BE2C (cell line): ENCODE data around the gene CCDC57.

Source experiments
- DNase-seq: peaks from one replicate; pipeline ENCODE4 v3.0.0-alpha.2; 2020
- H3K27me3 ChIP-seq: fragments of 250-450 bp; sonication (Bioruptor Pico); 2 replicates; pipeline ENCODE4 v1.5.1; 2020; ENCODE audit warnings: mild to moderate bottlenecking
- H3K36me3 ChIP-seq: fragments of 250-450 bp; sonication (Bioruptor Pico); 2 replicates; pipeline ENCODE4 v1.5.1; 2020; ENCODE audit warnings: mild to moderate bottlenecking
- H3K4me1 ChIP-seq: fragments of 250-450 bp; sonication (Bioruptor Pico); 2 replicates; pipeline ENCODE4 v1.5.1; 2020
- H3K4me3 ChIP-seq: 2 replicates; pipeline ENCODE4 v1.5.1; 2011; ENCODE audit warnings: low read depth, low read length
- H3K9me3 ChIP-seq: fragments of 250-450 bp; sonication (Bioruptor Pico); 2 replicates; pipeline ENCODE4 v1.5.1; 2020
- TF ChIP-seq, protein P1 (sequence below): IDR thresholded peaks from 2 replicates; pipeline ENCODE4 v1.5.1; 2012; ENCODE audit warnings: mild to moderate bottlenecking, low read depth, low read length

Gene CCDC57

GRCh38 chr17:82128287-82128686 lies 84.4 kb downstream of the CCDC57 start:
- Histone ChIP-seq H3K4me3 (no peak overlapping the region), H3K4me1 (no peaks in the 10 kb centered on the region), H3K27me3 (no peaks in the 10 kb centered on the region), H3K9me3 (no peaks in the 10 kb centered on the region), H3K36me3 (peaks cover 11% of the 10 kb centered on the region)
- TF ChIP-seq, protein P1, sequence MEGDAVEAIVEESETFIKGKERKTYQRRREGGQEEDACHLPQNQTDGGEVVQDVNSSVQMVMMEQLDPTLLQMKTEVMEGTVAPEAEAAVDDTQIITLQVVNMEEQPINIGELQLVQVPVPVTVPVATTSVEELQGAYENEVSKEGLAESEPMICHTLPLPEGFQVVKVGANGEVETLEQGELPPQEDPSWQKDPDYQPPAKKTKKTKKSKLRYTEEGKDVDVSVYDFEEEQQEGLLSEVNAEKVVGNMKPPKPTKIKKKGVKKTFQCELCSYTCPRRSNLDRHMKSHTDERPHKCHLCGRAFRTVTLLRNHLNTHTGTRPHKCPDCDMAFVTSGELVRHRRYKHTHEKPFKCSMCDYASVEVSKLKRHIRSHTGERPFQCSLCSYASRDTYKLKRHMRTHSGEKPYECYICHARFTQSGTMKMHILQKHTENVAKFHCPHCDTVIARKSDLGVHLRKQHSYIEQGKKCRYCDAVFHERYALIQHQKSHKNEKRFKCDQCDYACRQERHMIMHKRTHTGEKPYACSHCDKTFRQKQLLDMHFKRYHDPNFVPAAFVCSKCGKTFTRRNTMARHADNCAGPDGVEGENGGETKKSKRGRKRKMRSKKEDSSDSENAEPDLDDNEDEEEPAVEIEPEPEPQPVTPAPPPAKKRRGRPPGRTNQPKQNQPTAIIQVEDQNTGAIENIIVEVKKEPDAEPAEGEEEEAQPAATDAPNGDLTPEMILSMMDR: no peak
- no peak for DNase-seq

GRCh38 chr17:82127704-82128103 lies 84.9 kb downstream of the CCDC57 start:
- Histone ChIP-seq H3K9me3 (no peaks in the 10 kb centered on the region), H3K36me3 (peaks cover 11% of the 10 kb centered on the region), H3K27me3 (no peaks in the 10 kb centered on the region), H3K4me3 (no peak overlapping the region), H3K4me1 (no peaks in the 10 kb centered on the region; the same call in 1 of the 2 replicates)
- DNase-seq: no peak
- TF ChIP-seq, protein P1: no peak

- no peaks in the 10 kb centered on the region for H3K9me3 ChIP-seq
- H3K36me3 ChIP-seq: peaks cover 11% of the 10 kb centered on the region
- TF ChIP-seq, protein P1: no peak
- H3K4me1 ChIP-seq: no peaks in the 10 kb centered on the region; the same call in 1 of the 2 replicates
- no peak for DNase-seq
- H3K4me3 ChIP-seq: no peak overlapping the region
- no peaks in the 10 kb centered on the region for H3K27me3 ChIP-seq
Measured at GRCh38 chr17:82127315-82127595, 85.4 kb downstream of the CCDC57 start.

- TF ChIP-seq, protein P1: no peak
- H3K27me3 ChIP-seq: no peaks in the 10 kb centered on the region
- H3K4me1 ChIP-seq: peaks cover 5% of the 10 kb centered on the region
- DNase-seq: no peak
- no peak overlapping the region for H3K4me3 ChIP-seq
- peaks cover 11% of the 10 kb centered on the region for H3K36me3 ChIP-seq
- no peaks in the 10 kb centered on the region for H3K9me3 ChIP-seq
Measured at GRCh38 chr17:82126556-82127314, 85.9 kb downstream of the CCDC57 start.

DNA sequence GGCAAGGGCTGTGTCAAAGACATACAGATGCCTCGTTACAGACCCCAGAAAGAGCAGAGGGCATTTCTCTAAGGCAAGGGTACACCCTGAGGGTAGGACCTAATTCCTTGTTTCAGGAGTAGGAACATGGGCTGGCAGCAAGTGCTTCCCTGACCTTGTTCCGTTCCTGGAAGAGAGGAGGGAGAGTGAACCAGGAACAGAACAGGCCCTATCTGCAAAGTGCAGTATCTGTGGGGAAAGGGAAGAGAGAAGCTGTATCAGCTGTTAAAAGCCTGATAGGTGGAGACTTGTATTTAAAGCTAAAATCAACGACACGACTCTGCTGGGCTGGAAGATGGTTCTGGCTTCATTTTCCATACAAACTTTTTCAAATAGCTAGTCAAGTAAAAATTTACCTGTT lies 88.5 kb downstream of the CCDC57 start:
- Histone ChIP-seq H3K4me1 (peaks cover 5% of the 10 kb centered on the region), H3K27me3 (no peaks in the 10 kb centered on the region), H3K4me3 (no peak overlapping the region), H3K9me3 (no peaks in the 10 kb centered on the region), H3K36me3 (peaks cover 11% of the 10 kb centered on the region)
- TF ChIP-seq, protein P1: no peak
- no peak for DNase-seq

DNA sequence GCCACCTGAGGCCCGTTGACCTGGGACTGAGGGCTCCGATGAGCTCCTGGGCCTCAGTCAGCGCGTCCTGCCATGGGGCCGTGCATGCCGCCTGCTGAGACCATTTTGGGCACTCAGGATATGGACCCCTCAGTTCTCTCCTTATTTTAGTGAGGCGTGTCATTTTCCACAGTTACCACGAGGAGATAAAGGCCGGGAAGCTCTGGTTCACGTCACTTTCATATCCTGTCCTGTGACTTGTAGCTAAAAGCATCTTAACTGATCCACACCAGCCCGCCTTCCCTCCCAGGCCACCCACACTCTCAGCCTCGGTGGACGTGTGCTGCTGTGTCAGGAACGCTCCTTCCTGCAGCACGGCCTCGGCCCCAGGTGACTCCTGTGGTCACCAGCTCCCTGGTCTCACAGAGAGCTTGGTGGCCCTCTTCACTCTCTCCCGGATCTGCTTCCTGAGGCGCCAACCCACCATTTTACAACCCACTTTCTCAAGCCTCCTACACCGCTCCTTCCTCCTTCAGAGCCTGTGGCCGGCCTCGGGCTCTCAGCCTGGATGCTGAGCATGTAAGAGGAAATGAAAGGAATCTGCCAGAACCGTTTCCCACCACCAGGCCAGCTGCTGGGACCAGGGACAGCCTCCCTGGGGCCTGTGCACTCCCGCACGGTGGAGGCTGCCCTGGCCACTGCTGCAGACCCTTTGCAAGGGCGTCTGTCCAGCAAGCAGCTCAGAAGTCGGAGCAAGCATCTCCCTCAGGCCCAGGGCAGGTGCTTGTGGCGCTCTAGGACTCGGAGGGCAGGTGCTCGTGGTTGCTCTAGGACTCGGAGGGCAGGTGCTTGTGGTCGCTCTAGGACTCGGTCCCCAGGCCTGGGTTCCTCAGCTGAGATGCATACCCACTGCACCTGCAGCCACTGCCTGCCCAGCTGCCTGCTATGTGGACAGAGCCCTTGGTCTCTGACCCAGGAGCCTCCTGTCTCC lies 90.7 kb downstream of the CCDC57 start:
- peaks cover 5% of the 10 kb centered on the region for H3K4me1 ChIP-seq
- DNase-seq: no peak
- H3K36me3 ChIP-seq: peaks cover 6% of the 10 kb centered on the region
- TF ChIP-seq, protein P1: no peak
- no peaks in the 10 kb centered on the region for H3K9me3 ChIP-seq
- no peak overlapping the region for H3K4me3 ChIP-seq
- no peaks in the 10 kb centered on the region for H3K27me3 ChIP-seq
